Stimulated activated effector memory CD8-positive, alpha-beta T cell treated with anti-CD3 and anti-CD28 coated beads, Interleukin-12 subunit alpha, Interleukin-12 subunit beta, amount 100 ng/mL, for 72 hours (primary cell): ENCODE results near the gene DISC1.

ENCODE experiments used
- ATAC-seq: fragments of 150-1000 bp; cut with Tn5 transposase; 2 replicates; pipeline ENCODE4 v1.10.0; 2021
- DNase-seq, 2 donors: peaks; one replicate each; pipeline ENCODE4 v3.0.0; 2021 to 2022; ENCODE audit warnings: low spot score in 2 of 2
- H3K27ac Mint-ChIP-seq: one replicate; pipeline ENCODE4 v1.8.0; 2022; ENCODE audit warnings: mild to moderate bottlenecking, mixed read lengths
- H3K36me3 Mint-ChIP-seq: one replicate; pipeline ENCODE4 v1.8.0; 2022; ENCODE audit warnings: mild to moderate bottlenecking, mixed read lengths
- H3K4me1 Mint-ChIP-seq: one replicate; pipeline ENCODE4 v1.8.0; 2022; ENCODE audit warnings: mixed read lengths
- H3K4me3 Mint-ChIP-seq: one replicate; pipeline ENCODE4 v1.8.0; 2022; ENCODE audit warnings: mild to moderate bottlenecking, mixed read lengths
- H3K9me3 Mint-ChIP-seq: one replicate; pipeline ENCODE4 v1.8.0; 2022; ENCODE audit warnings: mixed read lengths

Gene DISC1

GRCh38 chr1:231827337-231828105 lies 200.9 kb downstream of the DISC1 start:
- DNase-seq, result no peak
- Mint-ChIP-seq H3K4me3 (no peak overlapping the region), H3K36me3 (no peaks in the 10 kb centered on the region), H3K9me3 (no peaks in the 10 kb centered on the region), H3K27ac (no peak overlapping the region), H3K4me1 (no peaks in the 10 kb centered on the region)
- ATAC-seq, result no peak

- no peaks in the 10 kb centered on the region for H3K36me3 Mint-ChIP-seq
- no peak overlapping the region for H3K27ac Mint-ChIP-seq
- ATAC-seq, result no peak
- DNase-seq, result no peak
- no peak overlapping the region for H3K4me3 Mint-ChIP-seq
- no peaks in the 10 kb centered on the region for H3K4me1 Mint-ChIP-seq
- H3K9me3 Mint-ChIP-seq, result no peaks in the 10 kb centered on the region
These were observed 201.8 kb downstream of the DISC1 start for GRCh38 chr1:231828182-231828920.

GRCh38 chr1:231829332-231829731 lies 202.7 kb downstream of the DISC1 start:
- ATAC-seq, result no peak
- Mint-ChIP-seq H3K27ac (no peak overlapping the region), H3K4me3 (no peak overlapping the region), H3K4me1 (no peaks in the 10 kb centered on the region), H3K9me3 (no peaks in the 10 kb centered on the region), H3K36me3 (no peaks in the 10 kb centered on the region)
- no peak for DNase-seq

GRCh38 chr1:231836227-231836893 lies 209.8 kb downstream of the DISC1 start:
- no peak for ATAC-seq
- H3K27ac Mint-ChIP-seq, result no peak overlapping the region
- no peaks in the 10 kb centered on the region for H3K36me3 Mint-ChIP-seq
- H3K4me1 Mint-ChIP-seq, result no peaks in the 10 kb centered on the region
- no peaks in the 10 kb centered on the region for H3K9me3 Mint-ChIP-seq
- H3K4me3 Mint-ChIP-seq, result no peak overlapping the region
- no peak for DNase-seq

GRCh38 chr1:231838521-231838920 lies 211.9 kb downstream of the DISC1 start:
- Mint-ChIP-seq H3K4me3 (no peak overlapping the region), H3K9me3 (no peaks in the 10 kb centered on the region), H3K36me3 (no peaks in the 10 kb centered on the region), H3K27ac (no peak overlapping the region), H3K4me1 (peaks cover 6% of the 10 kb centered on the region)
- DNase-seq, result no peak
- ATAC-seq, result no peak

- Mint-ChIP-seq H3K9me3 (no peaks in the 10 kb centered on the region), H3K4me1 (peaks cover 18% of the 10 kb centered on the region), H3K36me3 (no peaks in the 10 kb centered on the region), H3K27ac (no peak overlapping the region), H3K4me3 (no peak overlapping the region)
- ATAC-seq (no peak), DNase-seq (no peak)
These were observed 213.4 kb downstream of the DISC1 start for GRCh38 chr1:231839999-231840398.

GRCh38 chr1:231841616-231842344 lies 215.2 kb downstream of the DISC1 start:
- Mint-ChIP-seq H3K4me1 (peaks cover 26% of the 10 kb centered on the region), H3K4me3 (no peak overlapping the region), H3K27ac (no peak overlapping the region), H3K9me3 (no peaks in the 10 kb centered on the region), H3K36me3 (no peaks in the 10 kb centered on the region)
- no peak for ATAC-seq
- DNase-seq, result no peak

GRCh38 chr1:231842441-231842840 lies 215.9 kb downstream of the DISC1 start:
- no peak overlapping the region for H3K27ac Mint-ChIP-seq
- peaks cover 26% of the 10 kb centered on the region for H3K4me1 Mint-ChIP-seq
- no peak for ATAC-seq

GRCh38 chr1:231844986-231845502 lies 218.5 kb downstream of the DISC1 start:
- no peak overlapping the region for H3K4me3 Mint-ChIP-seq
- H3K4me1 Mint-ChIP-seq, result peaks cover 26% of the 10 kb centered on the region
- ATAC-seq, result peak; percentile 51
- no peaks in the 10 kb centered on the region for H3K9me3 Mint-ChIP-seq
- peak overlapping the region; percentile 41 for H3K27ac Mint-ChIP-seq
- no peak for DNase-seq
- H3K36me3 Mint-ChIP-seq, result no peaks in the 10 kb centered on the region

More at GRCh38 chr1:231842441-231842840, 215.9 kb downstream of the DISC1 start:
- DNase-seq, result no peak
- Mint-ChIP-seq H3K4me3 (no peak overlapping the region), H3K36me3 (no peaks in the 10 kb centered on the region), H3K9me3 (no peaks in the 10 kb centered on the region)

GRCh38 chr1:231847612-231848397 lies 221.2 kb downstream of the DISC1 start:
- Mint-ChIP-seq H3K4me1 (peaks cover 26% of the 10 kb centered on the region), H3K36me3 (no peaks in the 10 kb centered on the region), H3K9me3 (no peaks in the 10 kb centered on the region), H3K4me3 (no peak overlapping the region), H3K27ac (no peak overlapping the region)
- DNase-seq (no peak), ATAC-seq (no peak)

GRCh38 chr1:231849981-231850380 lies 223.4 kb downstream of the DISC1 start:
- Mint-ChIP-seq H3K4me1 (peaks cover 9% of the 10 kb centered on the region), H3K36me3 (no peaks in the 10 kb centered on the region), H3K27ac (no peak overlapping the region), H3K4me3 (no peak overlapping the region), H3K9me3 (no peaks in the 10 kb centered on the region)
- ATAC-seq, result no peak
- DNase-seq, result no peak

- no peak overlapping the region for H3K27ac Mint-ChIP-seq
These were observed 224.2 kb downstream of the DISC1 start for GRCh38 chr1:231850786-231851185.

GRCh38 chr1:231853588-231854207 lies 227.1 kb downstream of the DISC1 start:
- no peaks in the 10 kb centered on the region for H3K9me3 Mint-ChIP-seq
- H3K36me3 Mint-ChIP-seq, result no peaks in the 10 kb centered on the region
- no peak overlapping the region for H3K27ac Mint-ChIP-seq
- no peak overlapping the region for H3K4me3 Mint-ChIP-seq
- DNase-seq (no peak), ATAC-seq (no peak)
- no peaks in the 10 kb centered on the region for H3K4me1 Mint-ChIP-seq

More at GRCh38 chr1:231850786-231851185, 224.2 kb downstream of the DISC1 start:
- Mint-ChIP-seq H3K9me3 (no peaks in the 10 kb centered on the region), H3K4me1 (peaks cover under 1% of the 10 kb centered on the region), H3K4me3 (no peak overlapping the region), H3K36me3 (no peaks in the 10 kb centered on the region)
- DNase-seq (no peak), ATAC-seq (no peak)

GRCh38 chr1:231855361-231855760 lies 228.8 kb downstream of the DISC1 start:
- no peak overlapping the region for H3K27ac Mint-ChIP-seq
- ATAC-seq, result no peak
- DNase-seq, result no peak
- no peak overlapping the region for H3K4me3 Mint-ChIP-seq
- no peaks in the 10 kb centered on the region for H3K9me3 Mint-ChIP-seq
- H3K4me1 Mint-ChIP-seq, result peaks cover 8% of the 10 kb centered on the region
- no peaks in the 10 kb centered on the region for H3K36me3 Mint-ChIP-seq
